GM12878 (cell line): ENCODE data around the gene HASPIN. TPM values are rescaled to one million over a fixed set of nuclear protein-coding genes. Genes with fewer than 3 reads are reported as not detected.
A peak's percentile ranks its signal among the peaks of the same experiment; 100 is the strongest.

Experiments used
- ATAC-seq: fragments of 200-7000 bp; cut with Tn5 transposase; 3 replicates; pipeline ENCODE4 v1.9.1; 2020; ENCODE audit warnings: mild to moderate bottlenecking, moderate library complexity
- BruUV-seq: library from RNA; stranded (reverse); fragments of 400-500 nt; replicated peaks from 2 replicates; lab custom pipeline; 2021; lab: Mats Ljungman, UMichigan
- CTCF ChIA-PET: fragments of 300-600 bp; sonication (Branson Sonifier 250); formaldehyde crosslinking; extraction: SDS; loops from one replicate; lab custom pipeline; 2021; ENCODE audit warnings: inconsistent platforms; lab: Yijun Ruan, JAX
- POLR2A ChIA-PET: fragments of 350-600 bp; formaldehyde crosslinking; extraction: SDS; loops from one replicate; lab custom pipeline; 2021; ENCODE audit warnings: inconsistent platforms; lab: Charles Lee
- RAD21 ChIA-PET: fragments of 300-600 bp; sonication (Branson Sonifier 250); formaldehyde crosslinking; loops from one replicate; lab custom pipeline; 2023; ENCODE audit warnings: antibody characterized with exemption; ENCODE audit not compliant: unreplicated experiment; lab: Charles Lee
- SMC1A ChIA-PET: fragments of 300-600 bp; sonication (Branson Sonifier 250); formaldehyde crosslinking; loops from one replicate; lab custom pipeline; 2023; ENCODE audit not compliant: unreplicated experiment, uncharacterized antibody; lab: Charles Lee
- DNase-seq: peaks from one replicate; pipeline ENCODE4 v3.0.0-alpha.2; 2011; ENCODE audit warnings: low read depth, low spot score
- FAIRE-seq: peaks from 3 replicates; lab custom pipeline; 2011; peaks lifted over from hg19 to GRCh38; lab: Jason Lieb, UNC
- H2AFZ ChIP-seq: 2 replicates; pipeline ENCODE4 v1.6.0; 2011; ENCODE audit warnings: low read depth, low read length, control low read depth; ENCODE audit not compliant: control insufficient read depth
- H3K27ac ChIP-seq: 2 replicates; pipeline ENCODE4 v1.5.1; 2011; ENCODE audit warnings: control low read depth; ENCODE audit not compliant: control insufficient read depth, insufficient read depth
- H3K27me3 ChIP-seq, 2 experiments: replicated peaks in 1 of 2; 2 replicates each; pipeline versions ENCODE4 v1.6.0 to v1.6.1; 2011; ENCODE audit warnings: low read length in 1 of 2; ENCODE audit not compliant: control insufficient read depth in 2 of 2, insufficient read depth in 2 of 2
- H3K36me3 ChIP-seq, 2 experiments: 2 replicates each; pipeline ENCODE4 v1.5.1; 2011; ENCODE audit warnings: low read length in 1 of 2; ENCODE audit not compliant: control insufficient read depth in 2 of 2, insufficient read depth in 2 of 2
- H3K4me1 ChIP-seq: 2 replicates; pipeline ENCODE4 v1.6.1; 2011; ENCODE audit warnings: mild to moderate bottlenecking, low read length, moderate library complexity, mixed read lengths; ENCODE audit not compliant: control insufficient read depth, insufficient read depth
- H3K4me2 ChIP-seq: 2 replicates; pipeline ENCODE4 v1.6.0; 2011; ENCODE audit warnings: control low read depth; ENCODE audit not compliant: control insufficient read depth, insufficient read depth
- H3K4me3 ChIP-seq: fragments of 200-600 bp; sonication (generic); 2 replicates; pipeline ENCODE4 v1.5.1; 2016
- H3K79me2 ChIP-seq: 2 replicates; pipeline ENCODE4 v1.6.0; 2011; ENCODE audit warnings: low read length; ENCODE audit not compliant: control insufficient read depth, insufficient read depth
- H3K9ac ChIP-seq: 2 replicates; pipeline ENCODE4 v1.8.0; 2011; ENCODE audit warnings: low read length, control low read depth, mixed read lengths; ENCODE audit not compliant: control insufficient read depth, insufficient read depth
- H3K9me3 ChIP-seq: replicated peaks from 3 replicates; pipeline ENCODE4 v1.5.1; 2011; ENCODE audit warnings: mild to moderate bottlenecking, low read length; ENCODE audit not compliant: control insufficient read depth, insufficient read depth
- H4K20me1 ChIP-seq: 2 replicates; pipeline ENCODE4 v1.6.0; 2011; ENCODE audit not compliant: control insufficient read depth, insufficient read depth
- ATF3 ChIP-seq: IDR thresholded peaks from 2 replicates; pipeline ENCODE4 v1.6.1; 2011; ENCODE audit warnings: low read depth, mild to moderate bottlenecking, low read length, moderate library complexity, borderline replicate concordance; ENCODE audit errors: extremely low read depth
- BCLAF1 ChIP-seq: fragments of 450-650 bp; IDR thresholded peaks from 2 replicates; pipeline ENCODE4 v1.6.1; 2017; ENCODE audit warnings: antibody characterized with exemption, mild to moderate bottlenecking, moderate library complexity
- CREM ChIP-seq: IDR thresholded peaks from 2 replicates; pipeline ENCODE4 v1.6.1; 2014; ENCODE audit warnings: antibody characterized with exemption, low read depth
- EGR1 ChIP-seq, 2 experiments: IDR thresholded peaks; 1 replicate in 1 of 2; 2 replicates in 1 of 2; pipeline ENCODE4 v1.6.1; 2011 to 2012; ENCODE audit warnings: low read depth in 2 of 2, low read length in 2 of 2, borderline replicate concordance in 1 of 2, mild to moderate bottlenecking in 1 of 2, moderate library complexity in 1 of 2
- EZH2 ChIP-seq: IDR thresholded peaks from 2 replicates; pipeline ENCODE4 v1.6.1; 2012; ENCODE audit warnings: low read depth, mild to moderate bottlenecking, control low read depth, inconsistent platforms, low read length, borderline replicate concordance; ENCODE audit not compliant: control insufficient read depth
- GATAD2B ChIP-seq: fragments of 450-650 bp; conservative IDR thresholded peaks from 2 replicates; pipeline ENCODE4 v1.6.1; 2017; ENCODE audit warnings: low read depth, mild to moderate bottlenecking, moderate library complexity
- HDAC2 ChIP-seq: fragments of 200-600 bp; sonication (generic); IDR thresholded peaks from 2 replicates; pipeline ENCODE4 v1.6.1; 2017
- IKZF1 ChIP-seq: fragments of 450-650 bp; conservative IDR thresholded peaks from 2 replicates; pipeline ENCODE4 v1.6.1; 2017; ENCODE audit warnings: antibody characterized with exemption, mild to moderate bottlenecking
- LARP7 ChIP-seq: fragments of 450-650 bp; IDR thresholded peaks from 2 replicates; pipeline ENCODE4 v1.6.1; 2017; ENCODE audit warnings: mild to moderate bottlenecking
- MEF2B ChIP-seq: fragments of 450-650 bp; IDR thresholded peaks from 2 replicates; pipeline ENCODE4 v1.6.1; 2018; ENCODE audit warnings: mild to moderate bottlenecking, moderate library complexity; ENCODE audit not compliant: partially characterized antibody, poor library complexity, severe bottlenecking
- MYC ChIP-seq: IDR thresholded peaks from 2 replicates; pipeline ENCODE4 v1.6.1; 2011; ENCODE audit warnings: mild to moderate bottlenecking, low read length, moderate library complexity, inconsistent platforms; ENCODE audit not compliant: insufficient read depth, insufficient replicate concordance, insufficient read length, severe bottlenecking
- NBN ChIP-seq: fragments of 450-650 bp; IDR thresholded peaks from 2 replicates; pipeline ENCODE4 v1.6.1; 2016
- NR2C2 ChIP-seq: IDR thresholded peaks from 2 replicates; pipeline ENCODE4 v1.6.1; 2011; ENCODE audit warnings: borderline replicate concordance, low read depth; ENCODE audit not compliant: control insufficient read depth, insufficient read length
- PAX8 ChIP-seq: fragments of 450-650 bp; IDR thresholded peaks from 2 replicates; pipeline ENCODE4 v1.6.1; 2017; ENCODE audit warnings: mild to moderate bottlenecking, moderate library complexity
- SMC3 ChIP-seq: IDR thresholded peaks from 2 replicates; pipeline ENCODE4 v1.6.1; 2011; ENCODE audit warnings: low read length, improper control_type of control experiment, borderline replicate concordance
- TAF1 ChIP-seq: IDR thresholded peaks from 2 replicates; pipeline ENCODE4 v1.6.1; 2011; ENCODE audit warnings: mild to moderate bottlenecking, low read depth, low read length, borderline replicate concordance
- TARDBP ChIP-seq: IDR thresholded peaks from 2 replicates; pipeline ENCODE4 v1.6.1; 2016; ENCODE audit warnings: borderline replicate concordance
- TCF3 ChIP-seq: IDR thresholded peaks from 2 replicates; pipeline ENCODE4 v1.6.1; 2012; ENCODE audit warnings: low read depth, mild to moderate bottlenecking, low read length, borderline replicate concordance; ENCODE audit not compliant: insufficient read depth
- ZNF24 ChIP-seq: fragments of 450-650 bp; IDR thresholded peaks from 2 replicates; pipeline ENCODE4 v1.6.1; 2017; ENCODE audit warnings: antibody characterized with exemption, mild to moderate bottlenecking
- WGBS: methylation state at CpG from one replicate; pipeline ENCODE4 v1.1.6; 2016; ENCODE audit warnings: low lambda C conversion rate; ENCODE audit not compliant: insufficient replicate concordance, insufficient coverage; ENCODE audit errors: missing lambda C conversion rate; 5-methylcytosine and 5-hydroxymethylcytosine counted together
- in situ Hi-C: fragments of 300-500 bp; cut with MboI; formaldehyde crosslinking; loops from 9 replicates; pipeline ENCODE4 v1.14.3; 2018; ENCODE audit warnings: mixed read lengths
- intact Hi-C: fragments of 100-400 bp; cut with micrococcal nuclease; formaldehyde crosslinking; loops from one replicate; pipeline ENCODE4 v1.14.2; 2022; ENCODE audit not compliant: unreplicated experiment
- polyA plus RNA-seq, 11 experiments: library from polyadenylated mRNA; depleted of rRNA in 4 of 11; unstranded in 6 of 11; stranded (reverse) in 5 of 11; fragments of >200 nt; fragmentation: Nextera tagmentation in 4 of 11; fragmentation: Illumina TruSeq in 1 of 11; extraction: Ambion mirVana in 4 of 11; extraction: Trizol in 1 of 11; gene quantifications; 1 replicate in 1 of 11; 2 replicates in 10 of 11; pipeline versions ENCODE4 v1.2.1 to v1.2.3, GENCODE V29; 2011 to 2016; ENCODE audit warnings: inconsistent platforms in 2 of 11, missing spikeins in 2 of 11, low read depth in 1 of 11
- total RNA-seq, 4 experiments: library from RNA; depleted of rRNA in 3 of 4; stranded (reverse); fragments of >200 nt in 3 of 4; fragmentation: Illumina TruSeq in 1 of 4; extraction: Trizol in 1 of 4; gene quantifications; 2 replicates each; pipeline versions ENCODE4 v1.2.1 to v1.2.3, GENCODE V29; 2013 to 2021
- TF ChIP-seq, protein P1 (sequence below): IDR thresholded peaks from 2 replicates; pipeline ENCODE4 v1.6.1; 2012; ENCODE audit warnings: low read depth, low read length, improper control_type of control experiment

HASPIN gene
- total and polyA plus RNA-seq, 10 of the 15 experiments (the other 5 are each of a cell fraction or from before 2014, with no cell fraction given) = 0.80 to 18.0 (median 10.1) TPM

DNA sequence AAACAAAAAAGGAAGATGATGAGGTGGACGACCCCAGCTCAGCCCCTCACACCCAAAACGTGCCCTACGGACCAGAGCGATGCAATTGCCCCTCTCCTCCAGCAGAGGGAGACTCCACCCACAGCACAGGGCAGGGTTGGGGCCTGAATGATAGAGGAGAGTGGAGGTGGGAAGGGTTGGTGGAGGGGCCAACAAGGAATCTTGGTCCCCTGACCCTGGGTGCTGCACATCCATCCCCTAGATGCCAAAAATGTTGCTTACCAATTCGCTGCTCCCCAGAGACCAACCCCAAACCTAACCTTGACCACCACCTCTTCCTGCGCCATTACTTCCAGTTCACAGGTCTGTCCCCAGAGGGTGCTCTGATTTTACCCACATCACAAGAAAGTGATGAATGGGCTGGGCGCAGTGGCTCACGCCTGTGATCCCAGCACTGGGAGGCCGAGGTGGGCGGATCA lies 40.6 kb upstream of the HASPIN start:
- SMC1A ChIA-PET = interaction anchor here (0.6 to 2.7 kb wide), 7 partner anchors 39 to 162 kb away, joined by 3 to 17 read pairs (median 6); no protein-coding TSS in a partner anchor
- H3K4me2 ChIP-seq = peak overlapping the region; percentile 48; the same call in 1 of the 2 replicates
- in situ Hi-C loops = loop anchor here (5.0 kb wide), 1 partner anchor 139 kb away; no protein-coding TSS in a partner anchor
- H3K27me3 ChIP-seq = no peaks in the 10 kb centered on the region
- no peak overlapping the region for H3K9ac ChIP-seq
- peak; percentile 95 for FAIRE-seq
- H4K20me1 ChIP-seq = no peaks in the 10 kb centered on the region
- H3K79me2 ChIP-seq = no peaks in the 10 kb centered on the region
- CTCF ChIA-PET = interaction anchor here (0.5 to 5.1 kb wide), 17 partner anchors 10 to 211 kb away, joined by 3 to 105 read pairs (median 4); partner anchors contain the start of gene HASPIN
- RAD21 ChIA-PET = interaction anchor here (0.7 to 2.7 kb wide), 9 partner anchors 11 to 157 kb away, joined by 3 to 24 read pairs (median 4); no protein-coding TSS in a partner anchor
- POLR2A ChIA-PET = interaction anchor here (0.7 kb wide), 1 partner anchor 20 kb away, joined by 7 read pairs; no protein-coding TSS in a partner anchor
- peak; percentile 48 for DNase-seq
- peaks cover 0 to 4% of the 10 kb centered on the region in 2 experiments; a peak in 2 of 4 replicates for H3K36me3 ChIP-seq
- 7% methylated on average over 10 of the region's 10 CpGs for WGBS
- peak overlapping the region; percentile 63 for H2AFZ ChIP-seq
- H3K9me3 ChIP-seq = no peaks in the 10 kb centered on the region
- ATAC-seq = peak; percentile 95
- H3K27ac ChIP-seq = no peak overlapping the region
- intact Hi-C loops = loop anchor here (2.0 kb wide), 2 partner anchors 50 to 144 kb away; no protein-coding TSS in a partner anchor
- H3K4me3 ChIP-seq = no peak overlapping the region
- BruUV-seq = no TSS peak
- H3K4me1 ChIP-seq = peaks cover 6% of the 10 kb centered on the region; the same call in 1 of the 2 replicates
- TF ChIP-seq EGR1 (IDR thresholded peaks at IDR 0.05; ENCODE audit: borderline replicate concordance in 1 of 2, low read depth in 2 of 2, low read length in 2 of 2) = no peak
- peak; percentile 15; the same call in 1 of the 2 replicates for TF ChIP-seq TARDBP
- TF ChIP-seq MYC = no peak
- TF ChIP-seq NR2C2 = no peak
- no peak for TF ChIP-seq ATF3
- TF ChIP-seq TAF1 = no peak
- no peak for TF ChIP-seq HDAC2
- peak; percentile 77 for TF ChIP-seq GATAD2B
- no peak for TF ChIP-seq PAX8
- TF ChIP-seq ZNF24 = 0 out of 2 replicates have a peak, but pooled peaks have one; percentile 42
- TF ChIP-seq IKZF1 = peak; percentile 82
- TF ChIP-seq, protein P1, sequence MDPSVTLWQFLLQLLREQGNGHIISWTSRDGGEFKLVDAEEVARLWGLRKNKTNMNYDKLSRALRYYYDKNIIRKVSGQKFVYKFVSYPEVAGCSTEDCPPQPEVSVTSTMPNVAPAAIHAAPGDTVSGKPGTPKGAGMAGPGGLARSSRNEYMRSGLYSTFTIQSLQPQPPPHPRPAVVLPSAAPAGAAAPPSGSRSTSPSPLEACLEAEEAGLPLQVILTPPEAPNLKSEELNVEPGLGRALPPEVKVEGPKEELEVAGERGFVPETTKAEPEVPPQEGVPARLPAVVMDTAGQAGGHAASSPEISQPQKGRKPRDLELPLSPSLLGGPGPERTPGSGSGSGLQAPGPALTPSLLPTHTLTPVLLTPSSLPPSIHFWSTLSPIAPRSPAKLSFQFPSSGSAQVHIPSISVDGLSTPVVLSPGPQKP = no peak
- peak; percentile 97 for TF ChIP-seq MEF2B
- peak; percentile 82 for TF ChIP-seq NBN
- no peak for TF ChIP-seq TCF3
- no peak for TF ChIP-seq EZH2
- no peak for TF ChIP-seq BCLAF1
- peak; percentile 71 for TF ChIP-seq LARP7
- TF ChIP-seq SMC3 = peak; percentile 77
- no peak for TF ChIP-seq CREM
